HG02759 (cell line): Measurements from ENCODE around the gene CDK17.
A peak's percentile ranks its signal among the peaks of the same experiment; 100 is the strongest.
"Not testable (repeated sequence)": the region's sequence is repeated elsewhere in the genome, so short reads cannot be mapped to it uniquely, and the experiment has no call there.

Experiments
- ATAC-seq: cut with Tn5 transposase; IDR thresholded peaks from one replicate; pipeline ENCODE4 v1.9.1; 2021; ENCODE audit warnings: mild to moderate bottlenecking, moderate library complexity; ENCODE audit not compliant: unreplicated experiment

CDK17 gene

GRCh38 chr12:96399919-96400630 is at the start of gene CDK17:
CDK17 (minus strand) TSS chr12:96400439; CDS start chr12:96334836, 65,603 bp downstream.
- ATAC-seq, result peak; percentile 58

- ATAC-seq, result no peak
Observed at GRCh38 chr12:96448300-96448699, 48.1 kb upstream of the CDK17 start.

- ATAC-seq, result no peak
Observed at GRCh38 chr12:96447256-96447655, 47.0 kb upstream of the CDK17 start.

GRCh38 chr12:96445691-96446583 is 45.7 kb upstream of the CDK17 start:
- ATAC-seq, result peak; percentile 93

GRCh38 chr12:96444399-96444798 is 44.2 kb upstream of the CDK17 start:
- no peak for ATAC-seq

GRCh38 chr12:96442906-96443305 is 42.7 kb upstream of the CDK17 start:
- no peak for ATAC-seq

- ATAC-seq, result no peak
Observed at GRCh38 chr12:96441816-96442215, 41.6 kb upstream of the CDK17 start.

- ATAC-seq, result no peak
Observed at GRCh38 chr12:96438330-96438729, 38.1 kb upstream of the CDK17 start.

GRCh38 chr12:96437171-96437445 is 36.9 kb upstream of the CDK17 start:
- no peak for ATAC-seq

- no peak for ATAC-seq
Observed at GRCh38 chr12:96436366-96437170, 36.3 kb upstream of the CDK17 start.

- no peak for ATAC-seq
Observed at GRCh38 chr12:96434107-96434506, 33.9 kb upstream of the CDK17 start.

GRCh38 chr12:96432496-96433321 is 32.5 kb upstream of the CDK17 start:
- ATAC-seq, result not testable (repeated sequence)

- no peak for ATAC-seq
Observed at GRCh38 chr12:96431067-96431466, 30.8 kb upstream of the CDK17 start.

GRCh38 chr12:96427269-96427729 is 27.1 kb upstream of the CDK17 start:
- no peak for ATAC-seq

GRCh38 chr12:96425951-96426350 is 25.7 kb upstream of the CDK17 start:
- no peak for ATAC-seq

- no peak for ATAC-seq
Observed at GRCh38 chr12:96425321-96425720, 25.1 kb upstream of the CDK17 start.

- ATAC-seq, result no peak
Observed at GRCh38 chr12:96424601-96425000, 24.4 kb upstream of the CDK17 start.

- no peak for ATAC-seq
Observed at GRCh38 chr12:96422192-96422591, 22.0 kb upstream of the CDK17 start.

GRCh38 chr12:96421014-96421413 is 20.8 kb upstream of the CDK17 start:
- no peak for ATAC-seq

- no peak for ATAC-seq
Observed at GRCh38 chr12:96420277-96420835, 20.1 kb upstream of the CDK17 start.
